ENCODE data around the gene ATP6V1B1.

DNA sequence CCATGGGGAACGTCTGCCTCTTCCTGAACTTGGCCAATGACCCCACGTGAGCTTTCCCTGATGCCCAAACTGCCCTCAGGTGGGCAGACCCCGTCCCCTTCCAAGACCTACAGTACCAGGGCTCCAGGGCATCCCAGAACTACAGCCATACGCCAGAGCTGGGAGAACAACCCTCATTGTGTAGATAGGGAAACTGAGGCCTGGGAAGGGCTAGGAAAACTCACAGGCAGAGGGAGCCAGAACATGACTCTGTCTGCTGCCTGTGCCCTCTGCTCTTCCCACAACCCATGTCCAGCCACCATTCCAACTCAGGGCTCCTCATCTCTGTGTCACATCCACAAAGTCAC is 25.9 kb downstream of the ATP6V1B1 start:
- no peak for TF ChIP-seq EZH2 (IDR thresholded peaks at IDR 0.05)
- no peak for TF ChIP-seq FOXP2 (optimal IDR thresholded peaks at IDR 0.05; ENCODE audit: control extremely low read depth, extremely low read length, insufficient read depth)
